H1 (cell line): ENCODE results near the gene MYOM1. TPM values are rescaled to one million over a fixed set of nuclear protein-coding genes. Genes with fewer than 3 reads are reported as not detected.

ENCODE experiments used
- CTCF ChIA-PET: fragments of 300-600 bp; sonication (Branson Sonifier 250); formaldehyde crosslinking; loops from one replicate; lab custom pipeline; 2021; ENCODE audit not compliant: partially characterized antibody; lab: Charles Lee
- POLR2A ChIA-PET: fragments of 300-600 bp; sonication (Branson Sonifier 250); formaldehyde crosslinking; loops from one replicate; lab custom pipeline; 2021; ENCODE audit warnings: inconsistent platforms; ENCODE audit not compliant: partially characterized antibody; lab: Charles Lee
- DNase-seq, 2 experiments: peaks; one replicate each; pipeline versions ENCODE4 v3.0.0 to v3.0.0-alpha.2; 2010 to 2022; ENCODE audit warnings: low spot score in 2 of 2, low read depth in 1 of 2, mixed read lengths in 1 of 2
- FAIRE-seq: peaks from 2 replicates; lab custom pipeline; 2011; peaks lifted over from hg19 to GRCh38; lab: Jason Lieb, UNC
- H2AFZ ChIP-seq: 2 replicates; pipeline ENCODE4 v1.8.1; 2012; ENCODE audit warnings: low read length, inconsistent platforms
- H2AK5ac ChIP-seq: 2 replicates; pipeline ENCODE4 v1.6.1; 2013; ENCODE audit warnings: low read depth, low read length
- H2BK120ac ChIP-seq: replicated peaks from 2 replicates; pipeline ENCODE3; 2013; ENCODE audit warnings: low read depth, low read length, inconsistent platforms
- H2BK12ac ChIP-seq: 2 replicates; pipeline ENCODE4 v1.6.1; 2013; ENCODE audit warnings: low read depth, low read length
- H2BK15ac ChIP-seq: 2 replicates; pipeline ENCODE4 v1.6.1; 2013; ENCODE audit warnings: low read length
- H2BK20ac ChIP-seq: 2 replicates; pipeline ENCODE4 v1.6.1; 2013; ENCODE audit warnings: low read length
- H2BK5ac ChIP-seq: 2 replicates; pipeline ENCODE4 v1.6.1; 2013; ENCODE audit warnings: low read depth, low read length
- H3K14ac ChIP-seq: 2 replicates; pipeline ENCODE4 v1.6.1; 2013; ENCODE audit warnings: inconsistent platforms; ENCODE audit not compliant: insufficient read length
- H3K18ac ChIP-seq: 2 replicates; pipeline ENCODE4 v1.6.1; 2013; ENCODE audit warnings: low read length; ENCODE audit errors: extremely low read depth
- H3K23ac ChIP-seq: 2 replicates; pipeline ENCODE4 v1.6.1; 2013; ENCODE audit warnings: inconsistent platforms; ENCODE audit not compliant: insufficient read length
- H3K23me2 ChIP-seq: 2 replicates; pipeline ENCODE4 v1.6.1; 2013; ENCODE audit warnings: low read depth, low read length
- H3K27ac ChIP-seq: 2 replicates; pipeline ENCODE4 v1.6.1; 2011; ENCODE audit warnings: low read depth, low read length, inconsistent platforms
- H3K27me3 ChIP-seq, 4 experiments: replicated peaks in 1 of 4; 1 replicate in 1 of 4; 2 replicates in 3 of 4; pipeline versions ENCODE4 v1.6.1 to v1.8.1; 2011 to 2013; ENCODE audit warnings: low read length in 3 of 4, mild to moderate bottlenecking in 3 of 4, inconsistent platforms in 2 of 4, mixed read lengths in 2 of 4, moderate library complexity in 1 of 4; ENCODE audit not compliant: control insufficient read depth in 3 of 4, insufficient read depth in 3 of 4; ENCODE audit errors: extremely low read depth in 1 of 4
- H3K36me3 ChIP-seq, 4 experiments: 2 replicates each; pipeline versions ENCODE4 v1.6.1 to v1.8.1; 2011 to 2013; ENCODE audit warnings: mild to moderate bottlenecking in 4 of 4, low read length in 3 of 4, moderate library complexity in 2 of 4, control low read depth in 1 of 4, inconsistent platforms in 1 of 4; ENCODE audit not compliant: insufficient read depth in 4 of 4, control insufficient read depth in 2 of 4
- H3K4ac ChIP-seq: replicated peaks from 2 replicates; pipeline ENCODE3; 2013; ENCODE audit warnings: low read length, low read depth, mixed read lengths, inconsistent platforms; ENCODE audit not compliant: insufficient read length
- H3K4me1 ChIP-seq, 4 experiments: replicated peaks in 1 of 4; 1 replicate in 1 of 4; 2 replicates in 3 of 4; pipeline versions ENCODE4 v1.6.1 to v1.8.1; 2011 to 2013; ENCODE audit warnings: low read length in 3 of 4, inconsistent platforms in 2 of 4, mixed read lengths in 1 of 4; ENCODE audit not compliant: insufficient read depth in 4 of 4, control insufficient read depth in 3 of 4
- H3K4me2 ChIP-seq, 2 experiments: 2 replicates each; pipeline versions ENCODE4 v1.6.1 to v1.8.1; 2011 to 2013; ENCODE audit warnings: low read depth in 2 of 2, low read length in 2 of 2, control low read depth in 1 of 2, inconsistent platforms in 1 of 2, mild to moderate bottlenecking in 1 of 2; ENCODE audit not compliant: insufficient read depth in 1 of 2
- H3K4me3 ChIP-seq, 4 experiments: fragments of 200-600, 300-600 bp in 1 of 4; sonication (generic), shearing (Covaris generic), sonication (Bioruptor Twin) in 1 of 4; 2 replicates each; pipeline versions ENCODE4 v1.5.1 to v1.8.1; 2011 to 2016; ENCODE audit warnings: low read length in 4 of 4, low read depth in 3 of 4, control low read depth in 2 of 4, inconsistent platforms in 2 of 4, mild to moderate bottlenecking in 2 of 4, mixed read lengths in 1 of 4, moderate library complexity in 1 of 4; ENCODE audit not compliant: insufficient read depth in 2 of 4; ENCODE audit errors: extremely low read depth in 1 of 4
- H3K56ac ChIP-seq: replicated peaks from 2 replicates; pipeline ENCODE3; 2013; ENCODE audit warnings: low read depth, mild to moderate bottlenecking, mixed read lengths, low read length, inconsistent platforms; ENCODE audit not compliant: insufficient read length
- H3K79me1 ChIP-seq: 2 replicates; pipeline ENCODE4 v1.6.1; 2013; ENCODE audit warnings: low read depth, low read length, control low read depth
- H3K79me2 ChIP-seq, 2 experiments: 2 replicates each; pipeline versions ENCODE4 v1.6.1 to v1.8.1; 2012 to 2013; ENCODE audit warnings: low read length in 2 of 2, mild to moderate bottlenecking in 2 of 2, inconsistent platforms in 1 of 2; ENCODE audit not compliant: insufficient read depth in 2 of 2, control insufficient read depth in 1 of 2
- H3K9ac ChIP-seq, 4 experiments: replicated peaks in 1 of 4; 1 replicate in 1 of 4; 2 replicates in 3 of 4; pipeline versions ENCODE4 v1.6.1 to v1.8.1; 2011 to 2013; ENCODE audit warnings: low read depth in 3 of 4, low read length in 3 of 4, control low read depth in 2 of 4, mild to moderate bottlenecking in 2 of 4, moderate library complexity in 2 of 4, inconsistent platforms in 1 of 4; ENCODE audit errors: extremely low read depth in 1 of 4
- H3K9me3 ChIP-seq, 2 experiments: 2 replicates each; pipeline versions ENCODE4 v1.6.1 to v1.8.1; 2012 to 2013; ENCODE audit warnings: mild to moderate bottlenecking in 2 of 2, moderate library complexity in 2 of 2, control low read depth in 1 of 2, inconsistent platforms in 1 of 2, low read depth in 1 of 2, low read length in 1 of 2, mixed read lengths in 1 of 2; ENCODE audit not compliant: insufficient read depth in 2 of 2
- H4K20me1 ChIP-seq, 2 experiments: replicated peaks in 1 of 2; 2 replicates each; pipeline versions ENCODE3 to v1.8.1; 2011 to 2013; ENCODE audit warnings: inconsistent platforms in 2 of 2, low read length in 2 of 2, mild to moderate bottlenecking in 1 of 2; ENCODE audit not compliant: insufficient read depth in 2 of 2, control insufficient read depth in 1 of 2
- H4K5ac ChIP-seq: 2 replicates; pipeline ENCODE4 v1.6.1; 2013; ENCODE audit warnings: low read length, low read depth, mixed read lengths, inconsistent platforms; ENCODE audit not compliant: insufficient read length
- H4K8ac ChIP-seq: 2 replicates; pipeline ENCODE4 v1.8.0; 2013; ENCODE audit warnings: mild to moderate bottlenecking, moderate library complexity, low read length, inconsistent platforms; ENCODE audit not compliant: insufficient read depth; ENCODE audit errors: extremely low read depth
- H4K91ac ChIP-seq: replicated peaks from 2 replicates; pipeline ENCODE3; 2013; ENCODE audit warnings: low read length, mixed read lengths, inconsistent platforms; ENCODE audit not compliant: insufficient read length
- CBX8 ChIP-seq: fragments of 300-800, 300-1000 bp; sonication (generic); IDR thresholded peaks from 2 replicates; pipeline ENCODE4 v1.7.1; 2016; ENCODE audit warnings: low read depth, low read length, borderline replicate concordance
- CEBPB ChIP-seq: IDR thresholded peaks from 2 replicates; pipeline ENCODE4 v1.6.1; 2012; ENCODE audit warnings: low read depth, low read length
- EP300 ChIP-seq, 2 experiments: IDR thresholded peaks; 1 replicate in 1 of 2; 2 replicates in 1 of 2; pipeline ENCODE4 v1.6.1; 2011 to 2012; ENCODE audit warnings: low read depth in 2 of 2, low read length in 2 of 2, mild to moderate bottlenecking in 2 of 2, borderline replicate concordance in 1 of 2, inconsistent platforms in 1 of 2, moderate library complexity in 1 of 2
- GTF2F1 ChIP-seq: IDR thresholded peaks from 2 replicates; pipeline ENCODE4 v1.6.1; 2012; ENCODE audit warnings: low read depth, low read length, improper control_type of control experiment, borderline replicate concordance
- KDM5A ChIP-seq: fragments of 200-600 bp; IDR thresholded peaks from 2 replicates; pipeline ENCODE4 v1.7.1; 2012; ENCODE audit warnings: mild to moderate bottlenecking, low read length, inconsistent platforms, mixed read lengths
- POLR2A ChIP-seq, 2 experiments: IDR thresholded peaks; 1 replicate in 1 of 2; 2 replicates in 1 of 2; pipeline ENCODE4 v1.6.1; 2011; ENCODE audit warnings: low read depth in 2 of 2, low read length in 2 of 2, mild to moderate bottlenecking in 2 of 2; ENCODE audit errors: control extremely low read depth in 1 of 2
- RNF2 ChIP-seq: fragments of 200-900, 300-1000 bp; sonication (generic); IDR thresholded peaks from 2 replicates; pipeline ENCODE4 v1.7.1; 2016; ENCODE audit warnings: borderline replicate concordance, low read depth, mild to moderate bottlenecking, antibody characterized with exemption, low read length; ENCODE audit not compliant: poor library complexity, severe bottlenecking; ENCODE audit errors: missing control alignments
- RXRA ChIP-seq: IDR thresholded peaks from 2 replicates; pipeline ENCODE4 v1.6.1; 2011; ENCODE audit warnings: low read depth, mild to moderate bottlenecking, low read length, moderate library complexity; ENCODE audit not compliant: insufficient read depth
- SAP30 ChIP-seq: fragments of 300-600 bp; sonication (generic); IDR thresholded peaks from 2 replicates; pipeline ENCODE4 v1.7.1; 2012; ENCODE audit warnings: low read length, moderate library complexity, mild to moderate bottlenecking, inconsistent platforms; ENCODE audit not compliant: insufficient read depth, insufficient replicate concordance
- SIRT6 ChIP-seq: IDR thresholded peaks from one replicate; pipeline ENCODE4 v1.7.1; 2012; ENCODE audit warnings: low read length, inconsistent platforms
- SP4 ChIP-seq: IDR thresholded peaks from 2 replicates; pipeline ENCODE4 v1.6.1; 2012; ENCODE audit warnings: low read length, inconsistent platforms
- WGBS, 2 experiments: shearing (Covaris generic) in 1 of 2; methylation state at CpG; one replicate each; pipeline versions ENCODE4 v1.1.6 to v1.1.7; 2013 to 2015; ENCODE audit warnings: low lambda C conversion rate in 2 of 2, mixed read lengths in 2 of 2, inconsistent platforms in 1 of 2, low coverage in 1 of 2, missing lambda C conversion rate in 1 of 2; ENCODE audit not compliant: insufficient replicate concordance in 2 of 2, insufficient coverage in 1 of 2, insufficient read length in 1 of 2; ENCODE audit errors: extremely low coverage in 1 of 2, missing lambda C conversion rate in 1 of 2; 5-methylcytosine and 5-hydroxymethylcytosine counted together
- polyA plus RNA-seq, 7 experiments: library from polyadenylated mRNA; depleted of rRNA in 3 of 7; stranded (reverse) in 5 of 7; unstranded in 2 of 7; fragments of >200 nt in 5 of 7; fragments of 200-250 nt in 2 of 7; gene quantifications; 1 replicate in 5 of 7; 2 replicates in 1 of 7; 4 replicates in 1 of 7; pipeline versions ENCODE4 v1.2.1 to v1.2.3, GENCODE V29; 2011 to 2013; ENCODE audit warnings: missing spikeins in 2 of 7, mixed read lengths in 2 of 7
- total RNA-seq: library from RNA; stranded (reverse); fragmentation: NEBNext Ultra II Directional; extraction: Animal tissue kit (Norgen Biotek cat#: 25700); gene quantifications from 2 replicates; pipeline ENCODE4 v1.2.1, GENCODE V29; 2021
- TF ChIP-seq, protein P1 (sequence below), 3 experiments: IDR thresholded peaks; 1 replicate in 2 of 3; 2 replicates in 1 of 3; pipeline versions ENCODE4 v1.5.1 to v1.6.1; 2011; ENCODE audit warnings: low read length in 3 of 3, mild to moderate bottlenecking in 3 of 3, inconsistent platforms in 2 of 3, low read depth in 1 of 3, moderate library complexity in 1 of 3; ENCODE audit not compliant: insufficient read depth in 1 of 3; ENCODE audit errors: control extremely low read depth in 1 of 3

Gene MYOM1
- total and polyA plus RNA-seq, 2 of the 8 experiments (the other 6 are each of a cell fraction or from before 2014, with no cell fraction given): 0.06 to 0.32 TPM

DNA sequence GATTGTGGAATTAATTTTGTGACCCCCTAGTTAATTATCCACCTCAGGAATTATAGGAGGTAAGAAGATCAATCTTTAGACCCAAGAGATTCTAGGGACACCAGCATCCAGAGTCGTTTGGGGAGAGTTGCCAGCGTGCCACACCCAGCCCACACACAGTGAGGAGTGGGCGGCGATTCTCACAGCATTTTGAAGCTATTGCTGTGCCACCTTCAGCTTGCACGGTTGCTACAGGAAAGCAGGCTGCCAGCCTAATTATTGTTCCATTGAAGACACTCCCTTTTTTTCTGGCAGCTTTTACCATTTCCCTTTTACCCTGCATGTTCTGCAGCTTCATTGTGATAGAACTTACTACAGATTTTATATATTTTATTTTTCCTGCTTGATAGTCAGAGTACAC, 14.7 kb upstream of the MYOM1 start:
- POLR2A ChIA-PET: no interaction called here
- CTCF ChIA-PET: interaction anchor here (0.9 to 2.7 kb wide), 3 partner anchors 12 to 301 kb away, joined by 3 to 13 read pairs (median 5); no protein-coding TSS in a partner anchor
- TF ChIP-seq RXRA: no peak
- TF ChIP-seq SAP30: no peak
- TF ChIP-seq, protein P1, sequence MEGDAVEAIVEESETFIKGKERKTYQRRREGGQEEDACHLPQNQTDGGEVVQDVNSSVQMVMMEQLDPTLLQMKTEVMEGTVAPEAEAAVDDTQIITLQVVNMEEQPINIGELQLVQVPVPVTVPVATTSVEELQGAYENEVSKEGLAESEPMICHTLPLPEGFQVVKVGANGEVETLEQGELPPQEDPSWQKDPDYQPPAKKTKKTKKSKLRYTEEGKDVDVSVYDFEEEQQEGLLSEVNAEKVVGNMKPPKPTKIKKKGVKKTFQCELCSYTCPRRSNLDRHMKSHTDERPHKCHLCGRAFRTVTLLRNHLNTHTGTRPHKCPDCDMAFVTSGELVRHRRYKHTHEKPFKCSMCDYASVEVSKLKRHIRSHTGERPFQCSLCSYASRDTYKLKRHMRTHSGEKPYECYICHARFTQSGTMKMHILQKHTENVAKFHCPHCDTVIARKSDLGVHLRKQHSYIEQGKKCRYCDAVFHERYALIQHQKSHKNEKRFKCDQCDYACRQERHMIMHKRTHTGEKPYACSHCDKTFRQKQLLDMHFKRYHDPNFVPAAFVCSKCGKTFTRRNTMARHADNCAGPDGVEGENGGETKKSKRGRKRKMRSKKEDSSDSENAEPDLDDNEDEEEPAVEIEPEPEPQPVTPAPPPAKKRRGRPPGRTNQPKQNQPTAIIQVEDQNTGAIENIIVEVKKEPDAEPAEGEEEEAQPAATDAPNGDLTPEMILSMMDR (IDR thresholded peaks at IDR 0.05; ENCODE audit: control extremely low read depth in 1 of 3, insufficient read depth in 1 of 3, low read depth in 1 of 3, low read length in 3 of 3): no peak
- no peak for TF ChIP-seq RNF2
- TF ChIP-seq SIRT6: no peak
- TF ChIP-seq POLR2A (IDR thresholded peaks at IDR 0.05; ENCODE audit: control extremely low read depth in 1 of 2, low read depth in 2 of 2, low read length in 2 of 2): no peak
- no peak for TF ChIP-seq CEBPB
- no peak for TF ChIP-seq KDM5A
- no peak for TF ChIP-seq GTF2F1
- no peak for TF ChIP-seq EP300 (IDR thresholded peaks at IDR 0.05; ENCODE audit: borderline replicate concordance in 1 of 2, low read depth in 2 of 2, low read length in 2 of 2)
- no peak for TF ChIP-seq SP4
- no peak for TF ChIP-seq CBX8

More for the DNA sequence above, 14.7 kb upstream of the MYOM1 start:
- Histone ChIP-seq H3K23ac (no peak overlapping the region), H4K91ac (no peak overlapping the region), H2BK15ac (no peak overlapping the region), H4K5ac (no peak overlapping the region), H3K9me3 (peaks cover 2 to 4% of the 10 kb centered on the region in 2 experiments; a peak in 2 of 4 replicates), H3K27me3 (no peaks in the 10 kb centered on the region), H3K9ac (no peak overlapping the region), H2BK5ac (no peak overlapping the region), H2BK20ac (no peak overlapping the region), H3K4ac (no peak overlapping the region), H3K79me1 (no peaks in the 10 kb centered on the region), H3K18ac (no peak overlapping the region), H3K4me2 (no peak overlapping the region), H3K14ac (no peak overlapping the region), H2BK12ac (no peak overlapping the region), H3K23me2 (no peaks in the 10 kb centered on the region), H3K56ac (no peak overlapping the region), H4K20me1 (no peaks in the 10 kb centered on the region), H2BK120ac (no peak overlapping the region), H3K27ac (no peak overlapping the region), H4K8ac (no peak overlapping the region), H2AFZ (no peak overlapping the region), H3K36me3 (no peaks in the 10 kb centered on the region), H3K4me3 (no peak overlapping the region), H3K4me1 (peaks cover 0 to 8% (median 2%) of the 10 kb centered on the region in 4 experiments; a peak in 3 of 7 replicates), H3K79me2 (no peaks in the 10 kb centered on the region), H2AK5ac (no peak overlapping the region)
- DNase-seq (no peak), FAIRE-seq (no peak)
- 89% methylated on average over 5 of the region's 5 CpGs; no CpG with 5 or more reads in 1 of the 2 experiments for WGBS, 2 experiments
